ENCODE data around the gene HIBCH. TPM values are rescaled to one million over a fixed set of nuclear protein-coding genes. Genes with fewer than 3 reads are reported as not detected.

The HIBCH gene
- total and polyA plus RNA-seq, 4 donors = 20.2 to 65.2 (median 32.8) TPM

- H3K27me3 ChIP-seq (ENCODE audit: control insufficient read depth in 4 of 4, insufficient read depth in 4 of 4, low read length in 3 of 4) = no peaks in the 10 kb centered on the region
- H3K36me3 ChIP-seq (ENCODE audit: control insufficient read depth in 4 of 4, insufficient read depth in 3 of 4, low read depth in 1 of 4, low read length in 3 of 4) = peaks cover 0 to 10% (median 3%) of the 10 kb centered on the region in 4 donors
- no peak for DNase-seq (ENCODE audit: low spot score)
- no peak overlapping the region for H3K4me3 ChIP-seq (ENCODE audit: low read depth in 1 of 3, low read length in 3 of 3)
- H3K9ac ChIP-seq (ENCODE audit: low read depth in 1 of 2, low read length in 2 of 2) = no peak overlapping the region
- no peak overlapping the region for H3K27ac ChIP-seq (ENCODE audit: low read depth in 1 of 2, low read length in 2 of 2)
- TF ChIP-seq RXRA (IDR thresholded peaks at IDR 0.05) = no peak
- TF ChIP-seq RAD21 (IDR thresholded peaks at IDR 0.05) = no peak
- no peak for TF ChIP-seq YY1 (IDR thresholded peaks at IDR 0.05)
- TF ChIP-seq HNF4G (IDR thresholded peaks at IDR 0.05) = no peak
- no peak for TF ChIP-seq ATF3 (IDR thresholded peaks at IDR 0.05)
- TF ChIP-seq MAX (IDR thresholded peaks at IDR 0.05) = no peak
- no peak for TF ChIP-seq GABPA (IDR thresholded peaks at IDR 0.05 in 1 of 2, conservative IDR thresholded peaks at IDR 0.05 in 1 of 2)
- no peak for TF ChIP-seq REST (IDR thresholded peaks at IDR 0.05)
- H3K4me1 ChIP-seq (ENCODE audit: control insufficient read depth in 4 of 4, insufficient read depth in 4 of 4, low read length in 3 of 4) = peaks cover 2 to 32% (median 24%) of the 10 kb centered on the region in 4 donors
- 84% methylated on average over 7 of the region's 7 CpGs for WGBS
- H3K9me3 ChIP-seq (ENCODE audit: control insufficient read depth in 4 of 4, low read length in 3 of 4) = no peaks in the 10 kb centered on the region
These were observed 7.6 kb downstream of the HIBCH start for GRCh38 chr2:190311893-190312634.

GRCh38 chr2:190308031-190308430, 11.6 kb downstream of the HIBCH start:
- H3K27ac ChIP-seq (ENCODE audit: low read depth in 1 of 2, low read length in 2 of 2) = no peak overlapping the region
- DNase-seq (ENCODE audit: low spot score) = no peak
- WGBS = 95% methylated on average over 1 of the region's 1 CpG
- H3K4me1 ChIP-seq (ENCODE audit: control insufficient read depth in 4 of 4, insufficient read depth in 4 of 4, low read length in 3 of 4) = peaks cover under 1 to 5% (median 2%) of the 10 kb centered on the region in 4 donors
- TF ChIP-seq YY1 (IDR thresholded peaks at IDR 0.05) (no peak), TAF1 (conservative IDR thresholded peaks at IDR 0.05) (no peak), HNF4A (conservative IDR thresholded peaks at IDR 0.05) (no peak), FOXA2 (IDR thresholded peaks at IDR 0.05) (no peak), SP1 (IDR thresholded peaks at IDR 0.05) (no peak), GABPA (IDR thresholded peaks at IDR 0.05 in 1 of 2, conservative IDR thresholded peaks at IDR 0.05 in 1 of 2) (no peak), NR2F2 (IDR thresholded peaks at IDR 0.05) (no peak), HNF4G (IDR thresholded peaks at IDR 0.05) (no peak), FOXA1 (IDR thresholded peaks at IDR 0.05) (no peak), ATF3 (IDR thresholded peaks at IDR 0.05) (no peak), JUND (IDR thresholded peaks at IDR 0.05) (no peak), RAD21 (IDR thresholded peaks at IDR 0.05) (no peak), EGR1 (IDR thresholded peaks at IDR 0.05; ENCODE audit: low read depth in 2 of 2) (no peak), CTCF (IDR thresholded peaks at IDR 0.05; ENCODE audit: low read depth, low read length, missing input control) (no peak), ZBTB33 (IDR thresholded peaks at IDR 0.05) (no peak), MAX (IDR thresholded peaks at IDR 0.05) (no peak), REST (IDR thresholded peaks at IDR 0.05) (no peak), RXRA (IDR thresholded peaks at IDR 0.05) (no peak)
- H3K27me3 ChIP-seq (ENCODE audit: control insufficient read depth in 4 of 4, insufficient read depth in 4 of 4, low read length in 3 of 4) = no peaks in the 10 kb centered on the region
- no peak overlapping the region for H3K4me3 ChIP-seq (ENCODE audit: low read depth in 1 of 3, low read length in 3 of 3)
- no peaks in the 10 kb centered on the region for H3K9me3 ChIP-seq (ENCODE audit: control insufficient read depth in 4 of 4, low read length in 3 of 4)
- peaks cover 0 to 14% (median 5%) of the 10 kb centered on the region in 4 donors for H3K36me3 ChIP-seq (ENCODE audit: control insufficient read depth in 4 of 4, insufficient read depth in 3 of 4, low read depth in 1 of 4, low read length in 3 of 4)
- H3K9ac ChIP-seq (ENCODE audit: low read depth in 1 of 2, low read length in 2 of 2) = no peak overlapping the region

Measured in liver (tissue), 9 donors.